ENCODE measurements around the gene SIRPA.

The SIRPA gene

DNA sequence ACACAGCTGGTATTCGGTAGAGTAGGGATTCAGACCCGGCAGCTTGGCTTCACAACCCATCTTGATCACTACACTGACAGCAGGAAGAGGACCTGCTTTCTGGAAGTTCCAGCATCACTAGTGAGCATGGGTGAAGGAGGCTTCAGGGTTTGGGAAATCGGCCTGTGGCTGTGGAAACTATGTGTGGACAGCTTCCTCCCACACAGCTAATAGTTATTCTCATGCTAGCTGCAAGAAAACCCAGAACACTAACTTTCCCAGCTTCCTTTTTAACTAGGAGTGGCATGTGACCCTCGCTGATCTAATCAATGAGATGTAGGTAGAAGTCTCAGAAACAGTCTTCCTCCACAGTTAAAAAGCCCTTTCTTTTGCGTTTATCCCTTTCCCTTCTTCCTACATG is 36.3 kb upstream of the SIRPA start:
- TF ChIP-seq, protein P1, sequence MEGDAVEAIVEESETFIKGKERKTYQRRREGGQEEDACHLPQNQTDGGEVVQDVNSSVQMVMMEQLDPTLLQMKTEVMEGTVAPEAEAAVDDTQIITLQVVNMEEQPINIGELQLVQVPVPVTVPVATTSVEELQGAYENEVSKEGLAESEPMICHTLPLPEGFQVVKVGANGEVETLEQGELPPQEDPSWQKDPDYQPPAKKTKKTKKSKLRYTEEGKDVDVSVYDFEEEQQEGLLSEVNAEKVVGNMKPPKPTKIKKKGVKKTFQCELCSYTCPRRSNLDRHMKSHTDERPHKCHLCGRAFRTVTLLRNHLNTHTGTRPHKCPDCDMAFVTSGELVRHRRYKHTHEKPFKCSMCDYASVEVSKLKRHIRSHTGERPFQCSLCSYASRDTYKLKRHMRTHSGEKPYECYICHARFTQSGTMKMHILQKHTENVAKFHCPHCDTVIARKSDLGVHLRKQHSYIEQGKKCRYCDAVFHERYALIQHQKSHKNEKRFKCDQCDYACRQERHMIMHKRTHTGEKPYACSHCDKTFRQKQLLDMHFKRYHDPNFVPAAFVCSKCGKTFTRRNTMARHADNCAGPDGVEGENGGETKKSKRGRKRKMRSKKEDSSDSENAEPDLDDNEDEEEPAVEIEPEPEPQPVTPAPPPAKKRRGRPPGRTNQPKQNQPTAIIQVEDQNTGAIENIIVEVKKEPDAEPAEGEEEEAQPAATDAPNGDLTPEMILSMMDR (IDR thresholded peaks at IDR 0.05), result no peak
- TF ChIP-seq ZFX (IDR thresholded peaks at IDR 0.05; ENCODE audit: borderline replicate concordance), result no peak
- H3K27ac ChIP-seq, result no peak overlapping the region

DNA sequence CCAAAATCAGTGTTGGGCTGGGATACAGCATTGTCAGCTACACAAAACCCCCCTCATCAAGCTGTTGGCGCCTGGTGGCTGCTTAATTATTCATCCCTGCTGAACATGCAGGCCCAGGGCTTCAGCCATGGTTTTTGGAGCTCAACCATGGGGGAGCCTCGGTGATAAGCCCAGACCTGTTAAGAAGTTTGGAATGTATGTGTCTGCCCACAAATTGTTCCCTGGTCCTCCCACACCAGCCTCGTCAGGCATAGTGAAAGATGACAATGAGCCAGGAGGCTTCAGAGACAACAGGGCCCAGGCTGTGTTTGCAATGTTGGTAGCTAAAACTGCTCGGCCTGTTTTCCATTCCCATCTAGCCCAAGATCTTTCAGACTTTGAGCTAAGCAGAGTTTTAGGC is 34.8 kb upstream of the SIRPA start:
- H3K27ac ChIP-seq, result no peak overlapping the region
- no peak for TF ChIP-seq ZFX (IDR thresholded peaks at IDR 0.05; ENCODE audit: borderline replicate concordance)
- TF ChIP-seq, protein P1 (IDR thresholded peaks at IDR 0.05), result no peak

DNA sequence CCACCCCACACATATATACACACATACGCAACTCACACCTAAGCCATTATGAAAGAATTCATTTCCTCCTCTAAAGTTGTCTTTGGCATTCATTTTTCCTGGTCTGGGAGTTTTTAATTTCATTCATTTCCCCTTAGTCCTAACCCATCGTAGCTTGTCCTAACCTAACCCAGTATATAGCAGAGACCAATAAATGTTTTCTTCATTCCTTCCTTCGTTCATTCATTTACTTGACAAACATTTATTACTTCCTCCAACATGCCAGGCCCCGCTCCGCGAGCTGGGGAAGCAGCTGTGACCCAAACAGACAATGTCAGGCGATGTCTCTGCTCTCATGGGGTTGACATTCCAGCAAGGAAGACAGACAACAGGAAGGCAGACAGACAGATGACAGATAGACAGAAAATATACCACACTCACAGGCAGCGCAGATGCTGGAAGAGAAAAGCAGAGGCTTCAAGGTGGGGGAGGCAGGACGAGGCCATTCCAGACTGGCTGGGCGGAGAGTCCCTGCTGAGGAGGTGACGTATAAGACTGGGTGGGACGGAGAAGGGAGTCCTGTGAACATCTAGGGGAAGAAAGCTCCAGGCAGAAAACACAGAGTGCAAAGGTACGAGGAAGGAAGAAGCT is 33.7 kb upstream of the SIRPA start:
- no peak overlapping the region for H3K27ac ChIP-seq
- TF ChIP-seq ZFX (IDR thresholded peaks at IDR 0.05; ENCODE audit: borderline replicate concordance), result no peak
- TF ChIP-seq, protein P1 (IDR thresholded peaks at IDR 0.05), result no peak

DNA sequence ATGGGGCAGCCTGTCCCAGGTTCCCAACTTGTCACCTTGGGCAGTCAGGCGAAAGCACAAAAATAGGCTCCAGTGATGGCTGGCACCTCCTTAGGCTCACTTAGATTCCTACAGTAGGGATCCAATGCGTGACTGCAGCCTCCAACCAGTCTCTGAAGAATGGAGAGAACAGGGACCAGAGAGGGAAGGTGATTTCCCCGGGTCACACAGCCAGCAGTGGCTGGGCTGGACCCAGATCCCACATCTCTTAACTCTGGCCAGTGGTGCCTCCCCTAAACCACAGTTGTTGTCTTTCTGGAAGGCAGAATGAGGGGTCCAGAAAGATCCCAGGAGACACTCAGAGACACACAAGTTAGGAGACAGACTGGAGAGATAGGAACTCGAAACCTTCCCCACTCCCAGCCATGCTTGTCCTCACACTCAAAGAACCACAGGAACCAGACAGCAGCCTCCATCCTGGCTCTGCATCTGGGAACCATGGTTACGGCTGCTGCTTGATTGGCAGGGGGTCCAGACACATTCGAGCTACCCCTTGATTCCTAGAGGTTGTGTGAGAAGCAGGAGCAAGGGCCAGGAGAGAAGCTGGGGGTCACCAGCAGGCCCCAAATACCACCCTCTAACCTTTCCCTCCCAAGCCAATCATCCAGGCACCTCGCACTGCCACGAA is 33.1 kb upstream of the SIRPA start:
- TF ChIP-seq ZFX (IDR thresholded peaks at IDR 0.05; ENCODE audit: borderline replicate concordance), result no peak
- TF ChIP-seq, protein P1 (IDR thresholded peaks at IDR 0.05), result no peak
- H3K27ac ChIP-seq, result no peak overlapping the region

DNA sequence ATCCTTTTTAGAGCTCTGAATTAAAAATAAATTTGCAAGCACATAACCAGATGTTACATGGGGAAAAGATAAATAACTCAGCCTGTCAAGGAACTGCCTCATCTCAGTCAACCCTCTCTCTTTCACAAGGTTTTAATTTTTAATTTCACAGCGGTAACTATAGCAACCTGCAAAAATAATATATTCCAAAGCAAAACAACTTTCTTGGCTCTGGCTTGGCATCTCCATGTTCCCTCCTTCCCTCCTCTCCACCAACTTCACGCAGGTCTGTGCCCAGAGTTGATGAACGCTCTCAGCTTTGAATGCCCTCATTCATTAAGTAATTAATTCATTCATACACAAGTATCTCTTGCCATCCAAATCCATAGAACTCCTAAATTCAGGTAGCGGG is 32.5 kb upstream of the SIRPA start:
- TF ChIP-seq, protein P1 (IDR thresholded peaks at IDR 0.05), result no peak
- TF ChIP-seq ZFX (IDR thresholded peaks at IDR 0.05; ENCODE audit: borderline replicate concordance), result no peak
- H3K27ac ChIP-seq, result no peak overlapping the region

DNA sequence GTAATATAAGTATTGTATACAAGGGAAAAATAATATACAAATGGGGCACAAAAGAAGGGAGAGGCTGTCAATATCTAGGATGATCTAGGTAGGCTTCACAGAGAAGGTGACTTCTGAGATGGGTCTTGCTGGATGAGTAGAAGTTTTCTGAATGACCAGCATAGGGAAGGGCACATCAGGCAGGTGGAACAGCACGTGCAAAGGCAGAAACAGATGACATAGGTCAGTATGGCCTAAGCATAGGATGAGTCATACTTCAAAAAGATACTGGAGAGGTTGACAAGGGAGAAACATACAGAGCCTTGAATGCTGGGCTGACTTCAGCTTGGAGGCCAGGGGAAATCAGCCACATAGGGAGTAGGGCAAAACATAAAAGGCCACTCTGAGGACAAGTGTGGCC is 31.9 kb upstream of the SIRPA start:
- TF ChIP-seq ZFX (IDR thresholded peaks at IDR 0.05; ENCODE audit: borderline replicate concordance), result no peak
- TF ChIP-seq, protein P1 (IDR thresholded peaks at IDR 0.05), result no peak
- H3K27ac ChIP-seq, result no peak overlapping the region

DNA sequence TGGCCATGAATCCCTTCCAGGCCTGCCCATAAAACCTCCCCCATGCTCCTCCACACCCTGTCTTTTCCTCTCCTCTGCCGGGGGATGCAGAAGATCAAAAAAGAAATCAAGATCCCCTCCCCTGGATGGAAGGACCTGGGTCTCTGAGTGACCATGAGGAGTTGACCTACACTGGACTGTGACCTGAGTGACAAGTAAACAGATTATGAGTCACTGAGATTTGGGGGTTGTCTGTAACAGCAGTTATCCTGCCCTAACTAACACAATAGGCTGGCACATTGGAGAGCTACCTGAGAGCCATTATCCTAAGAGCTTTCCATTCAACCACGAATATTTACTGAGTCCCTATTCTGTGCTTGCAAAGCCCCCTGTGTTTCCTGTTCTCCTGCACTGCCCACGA is 28.4 kb upstream of the SIRPA start:
- TF ChIP-seq, protein P1 (IDR thresholded peaks at IDR 0.05), result no peak
- no peak for TF ChIP-seq ZFX (IDR thresholded peaks at IDR 0.05; ENCODE audit: borderline replicate concordance)
- H3K27ac ChIP-seq, result no peak overlapping the region

Data from 22Rv1 (cell line).